Measurements from ENCODE around the gene EHHADH.

The EHHADH gene

GRCh38 chr3:185270262-185270955 lies 16.6 kb upstream of the EHHADH start:
- Histone ChIP-seq H3K27ac (ENCODE audit: low read length, poor library complexity, severe bottlenecking) (no peak overlapping the region), H3K14ac (ENCODE audit: low read length in 2 of 2) (no peak overlapping the region), H3K4me3 (ENCODE audit: insufficient read depth in 1 of 2, low read depth in 1 of 2, low read length in 2 of 2) (no peak overlapping the region), H2AK5ac (ENCODE audit: low read length, severe bottlenecking) (no peak overlapping the region), H2BK120ac (ENCODE audit: low read depth, low read length) (no peak overlapping the region), H3K4me2 (ENCODE audit: low read length, poor library complexity, severe bottlenecking) (no peak overlapping the region), H2BK12ac (ENCODE audit: low read length in 2 of 2) (no peak overlapping the region), H3K18ac (ENCODE audit: low read depth in 1 of 2, low read length in 2 of 2) (no peak overlapping the region), H4K8ac (ENCODE audit: low read length) (no peak overlapping the region), H2AFZ (ENCODE audit: low read depth, low read length) (no peak overlapping the region), H2BK15ac (ENCODE audit: low read depth, poor library complexity, severe bottlenecking) (no peak overlapping the region), H3K9ac (ENCODE audit: low read length) (no peak overlapping the region), H3K79me1 (replicated peaks; ENCODE audit: low read length, poor library complexity, severe bottlenecking) (no peaks in the 10 kb centered on the region), H3K27me3 (ENCODE audit: control insufficient read depth in 1 of 2, insufficient read depth in 1 of 2, low read length in 2 of 2) (peaks cover 8 to 48% of the 10 kb centered on the region in 2 experiments), H2BK5ac (ENCODE audit: low read depth, low read length, poor library complexity, severe bottlenecking) (no peak overlapping the region), H3K36me3 (ENCODE audit: control insufficient read depth in 1 of 2, insufficient read depth in 2 of 2, low read depth in 1 of 2, low read length in 2 of 2) (no peaks in the 10 kb centered on the region), H3K4ac (ENCODE audit: low read depth in 1 of 2, low read length in 2 of 2) (no peak overlapping the region), H3K9me3 (ENCODE audit: control insufficient read depth, low read length) (no peaks in the 10 kb centered on the region), H3K23ac (ENCODE audit: low read length in 2 of 2) (no peak overlapping the region), H4K91ac (ENCODE audit: low read length) (no peak overlapping the region), H3K4me1 (ENCODE audit: control insufficient read depth, insufficient read depth, low read depth, low read length) (no peaks in the 10 kb centered on the region)
- WGBS = 58% methylated on average over 4 of the region's 4 CpGs
- DNase-seq = peak; percentile 15

- Histone ChIP-seq H3K9ac (ENCODE audit: low read length) (no peak overlapping the region), H2BK15ac (ENCODE audit: low read depth, poor library complexity, severe bottlenecking) (no peak overlapping the region), H2AK5ac (ENCODE audit: low read length, severe bottlenecking) (no peak overlapping the region), H3K4me3 (ENCODE audit: insufficient read depth in 1 of 2, low read depth in 1 of 2, low read length in 2 of 2) (no peak overlapping the region), H3K36me3 (ENCODE audit: control insufficient read depth in 1 of 2, insufficient read depth in 2 of 2, low read depth in 1 of 2, low read length in 2 of 2) (no peaks in the 10 kb centered on the region), H3K79me1 (replicated peaks; ENCODE audit: low read length, poor library complexity, severe bottlenecking) (no peaks in the 10 kb centered on the region), H3K27ac (ENCODE audit: low read length, poor library complexity, severe bottlenecking) (no peak overlapping the region), H2AFZ (ENCODE audit: low read depth, low read length) (no peak overlapping the region), H3K27me3 (ENCODE audit: control insufficient read depth in 1 of 2, insufficient read depth in 1 of 2, low read length in 2 of 2) (peaks cover 8 to 48% of the 10 kb centered on the region in 2 experiments), H3K18ac (ENCODE audit: low read depth in 1 of 2, low read length in 2 of 2) (no peak overlapping the region), H2BK5ac (ENCODE audit: low read depth, low read length, poor library complexity, severe bottlenecking) (no peak overlapping the region), H3K23ac (ENCODE audit: low read length in 2 of 2) (no peak overlapping the region), H2BK12ac (ENCODE audit: low read length in 2 of 2) (no peak overlapping the region), H3K14ac (ENCODE audit: low read length in 2 of 2) (no peak overlapping the region), H3K4me2 (ENCODE audit: low read length, poor library complexity, severe bottlenecking) (no peak overlapping the region), H3K4me1 (ENCODE audit: control insufficient read depth, insufficient read depth, low read depth, low read length) (no peaks in the 10 kb centered on the region), H2BK120ac (ENCODE audit: low read depth, low read length) (no peak overlapping the region), H3K4ac (ENCODE audit: low read depth in 1 of 2, low read length in 2 of 2) (no peak overlapping the region), H4K91ac (ENCODE audit: low read length) (no peak overlapping the region), H3K9me3 (ENCODE audit: control insufficient read depth, low read length) (no peaks in the 10 kb centered on the region), H4K8ac (ENCODE audit: low read length) (no peak overlapping the region)
- no peak for DNase-seq
- 76% methylated on average over 2 of the region's 2 CpGs for WGBS
Measured at GRCh38 chr3:185268194-185268962, 14.5 kb upstream of the EHHADH start.

DNA sequence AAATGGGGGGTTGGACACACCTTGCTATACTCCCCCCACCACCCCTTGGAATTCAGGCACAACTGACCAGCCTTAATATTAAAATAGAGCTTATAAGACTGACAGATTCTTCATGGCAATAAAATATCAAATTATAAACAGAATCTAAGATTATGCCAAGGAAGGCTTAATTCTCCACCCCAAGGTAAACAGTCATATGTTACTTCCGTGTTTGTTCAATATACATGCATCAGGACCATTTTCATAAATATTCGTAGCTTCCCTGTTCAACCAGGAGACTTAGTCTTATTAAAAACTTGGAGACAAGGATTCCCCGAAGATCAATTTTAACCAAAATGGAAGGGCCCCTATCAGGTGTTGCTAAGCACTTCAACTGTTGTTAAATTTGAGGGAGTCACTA lies 13.3 kb upstream of the EHHADH start:
- DNase-seq = no peak
- Histone ChIP-seq H3K9ac (ENCODE audit: low read length) (no peak overlapping the region), H3K4me3 (ENCODE audit: insufficient read depth in 1 of 2, low read depth in 1 of 2, low read length in 2 of 2) (no peak overlapping the region), H3K79me1 (replicated peaks; ENCODE audit: low read length, poor library complexity, severe bottlenecking) (no peaks in the 10 kb centered on the region), H2AK5ac (ENCODE audit: low read length, severe bottlenecking) (no peak overlapping the region), H2BK5ac (ENCODE audit: low read depth, low read length, poor library complexity, severe bottlenecking) (no peak overlapping the region), H4K91ac (ENCODE audit: low read length) (no peak overlapping the region), H3K14ac (ENCODE audit: low read length in 2 of 2) (no peak overlapping the region), H3K4me1 (ENCODE audit: control insufficient read depth, insufficient read depth, low read depth, low read length) (no peaks in the 10 kb centered on the region), H2BK15ac (ENCODE audit: low read depth, poor library complexity, severe bottlenecking) (no peak overlapping the region), H3K4ac (ENCODE audit: low read depth in 1 of 2, low read length in 2 of 2) (no peak overlapping the region), H3K36me3 (ENCODE audit: control insufficient read depth in 1 of 2, insufficient read depth in 2 of 2, low read depth in 1 of 2, low read length in 2 of 2) (no peaks in the 10 kb centered on the region), H3K4me2 (ENCODE audit: low read length, poor library complexity, severe bottlenecking) (no peak overlapping the region), H4K8ac (ENCODE audit: low read length) (no peak overlapping the region), H2BK12ac (ENCODE audit: low read length in 2 of 2) (no peak overlapping the region), H3K23ac (ENCODE audit: low read length in 2 of 2) (no peak overlapping the region), H2AFZ (ENCODE audit: low read depth, low read length) (no peak overlapping the region), H3K27me3 (ENCODE audit: control insufficient read depth in 1 of 2, insufficient read depth in 1 of 2, low read length in 2 of 2) (peaks cover 8 to 40% of the 10 kb centered on the region in 2 experiments), H2BK120ac (ENCODE audit: low read depth, low read length) (no peak overlapping the region), H3K18ac (ENCODE audit: low read depth in 1 of 2, low read length in 2 of 2) (no peak overlapping the region), H3K9me3 (ENCODE audit: control insufficient read depth, low read length) (no peaks in the 10 kb centered on the region), H3K27ac (ENCODE audit: low read length, poor library complexity, severe bottlenecking) (no peak overlapping the region)
- WGBS = 78% methylated on average over 3 of the region's 3 CpGs

DNA sequence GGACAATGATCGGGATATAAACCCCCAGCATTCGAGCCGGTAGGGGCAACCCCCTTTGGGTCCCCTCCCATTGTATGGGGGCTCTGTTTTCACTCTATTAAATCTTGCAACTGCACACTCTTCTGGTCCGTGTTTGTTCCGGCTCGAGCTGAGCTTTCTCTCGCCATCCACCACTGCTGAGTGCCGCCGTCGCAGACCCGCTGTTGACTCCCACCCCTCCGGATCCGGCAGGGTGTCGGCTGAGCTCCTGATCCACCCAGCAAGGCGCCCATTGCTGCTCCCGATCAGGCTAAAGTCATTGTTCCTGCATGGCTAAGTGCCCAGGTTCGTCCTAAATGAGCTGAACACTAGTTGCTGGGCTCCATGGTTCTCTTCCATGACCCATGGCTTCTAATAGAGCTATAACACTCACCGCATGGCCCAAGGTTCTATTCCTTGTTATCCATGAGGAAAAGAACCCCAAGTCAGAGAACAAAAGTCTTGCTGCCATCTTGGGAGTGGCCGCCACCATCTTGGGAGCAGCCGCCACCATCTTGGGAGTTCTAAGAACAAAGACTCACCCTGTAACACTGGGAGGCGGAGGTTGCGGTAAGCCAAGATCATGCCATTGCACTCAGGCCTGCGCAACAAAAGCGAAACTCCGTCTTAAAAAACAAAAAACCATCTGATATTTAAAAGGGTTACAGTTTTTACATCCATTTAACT lies 11.2 kb upstream of the EHHADH start:
- no peak overlapping the region for H3K9ac ChIP-seq (ENCODE audit: low read length)
- peaks cover 3 to 25% of the 10 kb centered on the region in 2 experiments for H3K27me3 ChIP-seq (ENCODE audit: control insufficient read depth in 1 of 2, insufficient read depth in 1 of 2, low read length in 2 of 2)
- no peak overlapping the region for H3K4me3 ChIP-seq (ENCODE audit: insufficient read depth in 1 of 2, low read depth in 1 of 2, low read length in 2 of 2)
- WGBS = 93% methylated on average over 21 of the region's 25 CpGs
- H3K18ac ChIP-seq (ENCODE audit: low read depth in 1 of 2, low read length in 2 of 2) = no peak overlapping the region
- no peaks in the 10 kb centered on the region for H3K36me3 ChIP-seq (ENCODE audit: control insufficient read depth in 1 of 2, insufficient read depth in 2 of 2, low read depth in 1 of 2, low read length in 2 of 2)
- H3K23ac ChIP-seq (ENCODE audit: low read length in 2 of 2) = no peak overlapping the region
- H2BK120ac ChIP-seq (ENCODE audit: low read depth, low read length) = no peak overlapping the region
- no peak overlapping the region for H3K4ac ChIP-seq (ENCODE audit: low read depth in 1 of 2, low read length in 2 of 2)
- H3K9me3 ChIP-seq (ENCODE audit: control insufficient read depth, low read length) = no peaks in the 10 kb centered on the region
- no peak overlapping the region for H2BK12ac ChIP-seq (ENCODE audit: low read length in 2 of 2)
- H3K14ac ChIP-seq (ENCODE audit: low read length in 2 of 2) = no peak overlapping the region
- H2BK15ac ChIP-seq (ENCODE audit: low read depth, poor library complexity, severe bottlenecking) = no peak overlapping the region
- H3K4me2 ChIP-seq (ENCODE audit: low read length, poor library complexity, severe bottlenecking) = no peak overlapping the region
- no peak for DNase-seq
- no peak overlapping the region for H2BK5ac ChIP-seq (ENCODE audit: low read depth, low read length, poor library complexity, severe bottlenecking)
- H3K4me1 ChIP-seq (ENCODE audit: control insufficient read depth, insufficient read depth, low read depth, low read length) = no peaks in the 10 kb centered on the region
- no peak overlapping the region for H2AK5ac ChIP-seq (ENCODE audit: low read length, severe bottlenecking)
- no peak overlapping the region for H4K91ac ChIP-seq (ENCODE audit: low read length)
- H3K79me1 ChIP-seq (replicated peaks; ENCODE audit: low read length, poor library complexity, severe bottlenecking) = no peaks in the 10 kb centered on the region
- no peak overlapping the region for H2AFZ ChIP-seq (ENCODE audit: low read depth, low read length)
- no peak overlapping the region for H4K8ac ChIP-seq (ENCODE audit: low read length)
- H3K27ac ChIP-seq (ENCODE audit: low read length, poor library complexity, severe bottlenecking) = no peak overlapping the region

All from mesenchymal stem cell (in vitro differentiated cells and primary cell).